SU-DHL-6 (cell line): ENCODE measurements around the gene EXOC6.

ENCODE experiments used
- H2AFZ ChIP-seq: fragments of 200-600 bp; sonication (generic); 2 replicates; pipeline ENCODE4 v1.6.1; 2014; ENCODE audit warnings: low read depth, mild to moderate bottlenecking, moderate library complexity, mixed read lengths, antibody characterized with exemption, low read length; ENCODE audit not compliant: severe bottlenecking
- H3F3A ChIP-seq: fragments of 200-600 bp; shearing (Covaris generic); 2 replicates; pipeline ENCODE4 v1.6.0; 2016; ENCODE audit warnings: antibody characterized with exemption, mild to moderate bottlenecking; ENCODE audit not compliant: insufficient read depth
- H3K27ac ChIP-seq: fragments of 200-600 bp; sonication (generic); 2 replicates; pipeline ENCODE4 v1.5.1; 2016; ENCODE audit warnings: low read depth, mild to moderate bottlenecking, low read length, moderate library complexity, mixed read lengths
- H3K27me3 ChIP-seq: fragments of 200-600 bp; sonication (generic), shearing (Covaris generic); 2 replicates; pipeline ENCODE4 v1.6.0; 2014; ENCODE audit warnings: mild to moderate bottlenecking, low read length
- H3K36me3 ChIP-seq: fragments of 200-600 bp; sonication (generic); 2 replicates; pipeline ENCODE4 v1.6.1; 2014; ENCODE audit warnings: mild to moderate bottlenecking, low read length, mixed read lengths
- H3K4me2 ChIP-seq: fragments of 300-600, 200-600 bp; shearing (Covaris generic), sonication (generic); 2 replicates; pipeline ENCODE4 v1.6.0; 2014; ENCODE audit warnings: low read length, low read depth, mild to moderate bottlenecking; ENCODE audit not compliant: poor library complexity, severe bottlenecking
- H3K4me3 ChIP-seq: fragments of 200-600 bp; sonication (generic); 2 replicates; pipeline ENCODE4 v1.5.1; 2014; ENCODE audit warnings: antibody characterized with exemption, low read length, mild to moderate bottlenecking, mixed read lengths; ENCODE audit not compliant: insufficient read depth, poor library complexity, severe bottlenecking
- H3K79me2 ChIP-seq: fragments of 200-600 bp; sonication (generic); 2 replicates; pipeline ENCODE4 v1.6.1; 2014; ENCODE audit warnings: mild to moderate bottlenecking, low read length, moderate library complexity; ENCODE audit not compliant: insufficient read depth
- H3K9ac ChIP-seq: fragments of 200-600 bp; sonication (generic); 2 replicates; pipeline ENCODE4 v1.7.0; 2014; ENCODE audit warnings: mild to moderate bottlenecking, low read length
- H3K9me2 ChIP-seq: fragments of 200-600 bp; sonication (generic); replicated peaks from 2 replicates; pipeline ENCODE4 v1.6.1; 2014; ENCODE audit warnings: low read length; ENCODE audit not compliant: insufficient read depth
- H3K9me3 ChIP-seq: fragments of 200-600 bp; sonication (generic); 2 replicates; pipeline ENCODE4 v1.6.1; 2014; ENCODE audit warnings: low read length, mixed read lengths; ENCODE audit not compliant: insufficient read depth
- H4K20me1 ChIP-seq: fragments of 200-600 bp; sonication (generic); 2 replicates; pipeline ENCODE4 v1.6.1; 2014; ENCODE audit warnings: low read depth, mild to moderate bottlenecking, antibody characterized with exemption, low read length, moderate library complexity, mixed read lengths
- CTCF ChIP-seq: fragments of 200-600 bp; sonication (generic); IDR thresholded peaks from one replicate; pipeline ENCODE4 v1.5.1; 2017; ENCODE audit warnings: antibody characterized with exemption, mild to moderate bottlenecking, low read length, moderate library complexity; ENCODE audit not compliant: insufficient read depth, poor library complexity, severe bottlenecking
- EZH2phosphoT487 ChIP-seq: fragments of 200-600 bp; sonication (generic), shearing (Covaris generic); conservative IDR thresholded peaks from 2 replicates; pipeline ENCODE4 v1.6.1; 2018; ENCODE audit warnings: mild to moderate bottlenecking, antibody characterized with exemption, low read length, moderate library complexity, mixed read lengths

EXOC6 gene

GRCh38 chr10:93081834-93082233, 233.5 kb downstream of the EXOC6 start:
- H4K20me1 ChIP-seq, result no peaks in the 10 kb centered on the region
- H3K79me2 ChIP-seq, result no peaks in the 10 kb centered on the region
- no peaks in the 10 kb centered on the region for H3K27me3 ChIP-seq
- no peak overlapping the region for H3K4me3 ChIP-seq
- no peak overlapping the region for H3K27ac ChIP-seq
- no peaks in the 10 kb centered on the region for H3K36me3 ChIP-seq
- H3K9ac ChIP-seq, result no peak overlapping the region
- no peaks in the 10 kb centered on the region for H3F3A ChIP-seq
- TF ChIP-seq EZH2phosphoT487 (no peak), CTCF (no peak)
- H3K4me2 ChIP-seq, result no peak overlapping the region
- H3K9me3 ChIP-seq, result no peaks in the 10 kb centered on the region
- no peak overlapping the region for H2AFZ ChIP-seq
- no peaks in the 10 kb centered on the region for H3K9me2 ChIP-seq

- Histone ChIP-seq H3K4me2 (no peak overlapping the region), H3K9me2 (no peaks in the 10 kb centered on the region), H2AFZ (no peak overlapping the region), H3K36me3 (no peaks in the 10 kb centered on the region), H3K27ac (no peak overlapping the region), H3K9me3 (no peaks in the 10 kb centered on the region), H3K4me3 (no peak overlapping the region), H3F3A (no peaks in the 10 kb centered on the region), H3K79me2 (no peaks in the 10 kb centered on the region), H3K27me3 (no peaks in the 10 kb centered on the region), H3K9ac (no peak overlapping the region), H4K20me1 (no peaks in the 10 kb centered on the region)
- TF ChIP-seq CTCF, result no peak
- TF ChIP-seq EZH2phosphoT487, result no peak
Observed at GRCh38 chr10:93083743-93084539, 235.6 kb downstream of the EXOC6 start.

- H2AFZ ChIP-seq, result no peak overlapping the region
- H3F3A ChIP-seq, result no peaks in the 10 kb centered on the region
- no peak overlapping the region for H3K4me3 ChIP-seq
- H3K4me2 ChIP-seq, result no peak overlapping the region
- no peak overlapping the region for H3K9ac ChIP-seq
- no peak overlapping the region for H3K27ac ChIP-seq
- no peaks in the 10 kb centered on the region for H3K79me2 ChIP-seq
- no peaks in the 10 kb centered on the region for H3K9me3 ChIP-seq
- H3K27me3 ChIP-seq, result no peaks in the 10 kb centered on the region
- H3K36me3 ChIP-seq, result no peaks in the 10 kb centered on the region
- H4K20me1 ChIP-seq, result no peaks in the 10 kb centered on the region
- H3K9me2 ChIP-seq, result no peaks in the 10 kb centered on the region
- TF ChIP-seq EZH2phosphoT487 (no peak), CTCF (no peak)
Observed at GRCh38 chr10:93085272-93085859, 237.0 kb downstream of the EXOC6 start.
